T47D (cell line): ENCODE results near the gene CCDC54.

Experiments
- DNase-seq, 2 experiments: peaks; one replicate each; pipeline versions ENCODE4 v3.0.0 to v3.0.0-alpha.2; 2011 to 2012; ENCODE audit warnings: low read depth in 1 of 2, low spot score in 1 of 2
- JUND ChIP-seq: IDR thresholded peaks from 2 replicates; pipeline ENCODE4 v1.6.1; 2012; ENCODE audit warnings: low read depth
- in situ Hi-C: cut with HindIII; loops from 2 replicates; pipeline ENCODE4 v1.10.0; 2016; ENCODE audit warnings: low sequenced_read_pairs, low pct_unique_long_range_greater_than_20kb

The CCDC54 gene

GRCh38 chr3:107425033-107425432 lies 47.8 kb downstream of the CCDC54 start:
- DNase-seq = no peak
- in situ Hi-C loops = no loop called here
- TF ChIP-seq JUND = no peak

DNA sequence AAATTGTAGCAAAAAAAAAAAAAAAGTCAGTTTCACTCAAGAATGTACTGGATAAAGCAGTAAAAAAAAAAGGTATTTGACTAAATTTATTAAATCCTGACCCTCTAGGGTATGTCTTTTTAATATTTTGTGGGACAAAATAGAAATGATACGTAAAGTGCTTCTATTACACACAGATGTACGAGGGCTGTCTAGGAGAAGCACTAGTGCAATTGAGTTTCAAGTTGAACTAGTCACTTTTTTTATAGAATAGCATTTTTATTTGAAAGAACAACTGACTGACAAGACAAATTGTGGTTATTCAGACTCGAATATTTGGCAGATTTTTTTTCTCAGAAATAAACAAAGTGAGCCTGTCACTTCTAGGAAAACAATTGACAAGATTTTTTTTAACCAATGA lies 49.0 kb downstream of the CCDC54 start:
- TF ChIP-seq JUND = no peak
- DNase-seq = no peak
- in situ Hi-C loops = no loop called here
